Measurements from ENCODE around the gene RPGRIP1. TPM values are rescaled to one million over a fixed set of nuclear protein-coding genes. Genes with fewer than 3 reads are reported as not detected.
"Not testable (repeated sequence)": the region's sequence is repeated elsewhere in the genome, so short reads cannot be mapped to it uniquely, and the experiment has no call there.

RPGRIP1 gene
- total RNA-seq, result 0.80 TPM
- long read RNA-seq, partial matches to known transcripts, result 0 of 3 reads
- long read RNA-seq, other reads (novel, unspliced or antisense), result 3 of 3 reads

DNA sequence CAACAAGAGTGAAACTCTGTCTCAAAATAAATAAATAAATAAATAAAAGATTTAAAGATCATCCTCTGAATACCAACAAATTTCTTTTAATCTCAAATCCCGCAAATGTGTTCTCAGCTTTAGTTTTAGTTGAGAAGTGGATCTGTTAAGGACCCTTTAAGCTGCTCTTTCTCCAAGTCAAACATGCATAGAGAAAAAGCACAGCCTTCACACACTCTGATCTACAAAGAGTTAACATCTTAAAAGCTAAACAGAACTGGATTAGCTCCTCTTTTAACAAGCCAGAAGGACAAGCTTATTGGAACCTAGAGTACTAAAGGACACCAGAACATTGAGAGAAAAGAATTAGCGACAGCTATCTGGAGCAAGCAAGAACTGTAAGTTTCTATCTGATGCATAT, at the start of gene RPGRIP1:
Gene RPGRIP1, plus strand, starts transcription at position 301 of the 400 bp plus-strand sequence. CDS start 7,894 bp downstream, outside the sequence.
- DNase-seq (ENCODE audit: low spot score), result no peak

DNA sequence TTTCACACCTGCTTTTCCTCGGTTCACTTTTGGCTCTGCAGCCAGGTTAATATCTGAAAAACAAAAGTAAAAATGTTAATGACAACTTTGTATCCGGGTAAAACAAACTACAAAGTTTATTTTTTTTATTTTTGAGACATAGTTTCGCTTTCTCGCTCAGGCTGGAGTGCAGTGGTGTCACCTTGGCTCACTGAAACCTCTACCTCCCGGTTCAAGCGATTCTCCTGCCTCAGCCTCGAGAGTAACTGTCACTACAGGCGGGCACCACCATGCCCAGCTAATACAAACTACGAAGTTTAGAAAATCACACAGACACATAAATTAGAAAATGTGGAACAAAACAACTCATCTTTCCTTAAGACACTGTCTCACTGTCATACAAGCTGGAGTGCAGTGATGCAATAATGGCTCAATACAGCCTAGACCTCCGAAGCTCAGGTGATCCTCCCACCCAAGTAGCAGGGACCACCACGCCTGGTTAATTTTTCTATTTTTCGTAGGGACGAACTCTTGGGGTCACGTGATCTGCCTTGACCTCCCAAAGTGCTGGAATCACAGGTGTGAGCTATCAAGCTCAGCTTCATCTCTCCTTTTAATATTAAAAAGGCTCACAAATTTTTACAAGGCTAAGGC, 48.7 kb upstream of the RPGRIP1 start:
- no peak for DNase-seq (ENCODE audit: low spot score)

DNA sequence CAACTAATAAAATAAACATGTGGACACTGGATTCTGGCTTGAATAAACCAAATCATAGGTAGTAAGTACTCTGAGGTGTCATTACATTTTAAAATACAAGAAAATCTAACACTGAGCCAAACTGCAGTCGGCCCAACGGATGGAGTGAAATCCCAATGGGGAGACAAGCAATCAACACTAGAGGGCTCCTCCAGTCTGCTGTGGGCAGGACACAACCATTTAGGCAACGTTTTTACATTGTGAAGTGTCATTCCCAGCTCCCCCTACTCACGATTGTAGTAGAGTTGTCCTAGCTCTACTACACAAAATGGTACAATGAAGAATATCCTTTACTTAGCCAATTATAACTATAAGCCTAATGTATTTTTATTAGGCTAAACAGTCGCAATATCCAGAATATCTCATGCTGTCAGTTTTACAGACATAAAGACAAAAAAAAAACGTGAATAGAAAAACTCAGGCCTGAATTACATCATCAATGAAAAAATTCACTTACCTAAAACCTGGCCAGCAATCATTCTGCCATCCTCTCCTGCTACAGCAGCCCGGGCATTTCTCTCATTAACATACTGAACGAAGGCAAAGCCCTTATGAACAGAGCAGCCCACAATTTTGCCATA, 46.3 kb upstream of the RPGRIP1 start:
- no peak for DNase-seq (ENCODE audit: low spot score)

DNA sequence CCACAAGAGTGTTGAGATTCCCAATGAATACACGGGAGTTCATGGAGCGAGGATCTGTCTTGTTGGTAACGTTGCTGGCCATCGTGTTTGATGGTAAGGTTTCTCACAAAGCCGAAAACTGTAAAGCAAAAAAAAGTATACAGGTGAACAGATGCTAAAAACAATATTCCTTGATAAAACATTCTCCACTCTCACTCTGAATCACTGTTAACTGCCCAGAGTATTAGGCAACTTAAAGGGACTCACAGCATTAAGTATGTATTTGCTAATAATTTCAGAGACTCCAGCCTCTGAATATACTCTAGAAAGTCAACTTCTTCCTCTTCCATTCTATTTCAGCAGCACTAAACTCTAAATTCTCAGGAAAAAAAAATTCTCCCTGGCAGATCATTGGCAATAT, 45.8 kb upstream of the RPGRIP1 start:
- no peak for DNase-seq (ENCODE audit: low spot score)

DNA sequence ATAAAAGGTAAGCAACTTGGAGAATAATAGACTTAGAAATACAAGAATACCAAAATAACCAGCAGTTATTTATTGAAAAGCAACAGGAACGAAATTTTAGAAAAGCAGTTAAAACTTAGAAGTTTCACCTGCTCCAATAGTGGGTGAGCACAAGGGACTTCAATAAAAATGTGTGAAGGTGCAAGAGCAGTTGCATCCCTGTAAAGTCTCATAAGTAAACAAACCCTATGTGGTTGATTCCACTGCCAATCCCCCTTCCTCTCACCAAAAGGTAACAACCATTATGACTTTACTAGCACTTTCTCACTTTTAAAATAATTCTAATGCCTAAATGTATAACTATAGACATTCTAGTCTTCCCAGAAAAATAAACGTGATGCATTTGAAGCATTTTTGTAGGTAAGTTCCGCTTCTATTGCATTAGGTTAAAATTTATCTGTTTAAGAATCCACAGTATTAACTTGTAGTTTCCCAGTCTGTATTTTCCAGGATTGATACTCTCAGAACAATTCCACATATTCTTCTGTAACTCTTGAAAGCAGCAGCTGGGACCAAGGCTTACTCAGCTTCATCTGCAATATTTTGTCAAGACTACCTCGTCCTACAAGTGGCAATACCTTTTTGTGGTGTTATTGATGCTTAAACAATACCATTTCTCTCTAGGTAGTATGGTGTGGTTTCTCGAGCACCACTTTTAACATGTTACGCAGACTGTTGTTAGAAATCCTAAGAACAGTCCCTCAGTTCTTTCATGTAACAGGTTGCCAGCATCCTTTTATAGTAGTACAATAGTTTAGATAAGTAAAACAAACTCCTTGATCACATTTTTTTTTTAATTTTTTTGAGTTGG, 42.7 kb upstream of the RPGRIP1 start:
- DNase-seq (ENCODE audit: low spot score), result no peak

DNA sequence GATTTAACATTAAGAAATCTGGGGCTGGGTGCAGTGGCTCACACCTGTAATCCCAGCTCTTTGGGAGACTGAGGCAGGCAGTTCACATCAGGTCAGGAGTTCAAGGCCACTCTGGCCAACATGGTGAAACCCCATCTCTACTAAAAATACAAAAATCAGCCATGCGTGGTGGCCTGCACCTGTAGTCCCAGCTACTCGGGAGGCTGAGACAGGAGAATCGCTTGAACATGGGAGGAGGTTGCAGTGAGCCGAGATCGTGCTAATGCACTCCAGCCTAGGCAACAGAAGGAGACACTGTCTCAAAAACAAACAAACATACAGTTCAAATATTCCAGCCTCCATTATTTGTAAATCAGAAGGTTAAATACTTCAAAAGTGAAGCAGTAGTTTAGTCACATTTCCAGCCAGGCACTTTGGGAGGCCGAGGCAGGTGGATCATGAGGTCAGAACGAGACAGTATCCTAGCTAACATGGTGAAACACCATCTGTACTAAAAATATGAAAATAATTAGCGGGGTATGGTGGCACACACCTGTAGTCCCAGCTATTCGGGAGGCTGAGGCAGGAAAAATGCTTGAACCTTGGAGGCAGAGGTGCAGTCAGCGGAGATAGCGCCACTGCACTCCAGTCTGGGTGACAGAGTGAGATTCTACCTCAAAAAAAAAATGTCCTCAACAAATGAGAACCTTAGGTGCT, 40.9 kb upstream of the RPGRIP1 start:
- DNase-seq (ENCODE audit: low spot score), result no peak

DNA sequence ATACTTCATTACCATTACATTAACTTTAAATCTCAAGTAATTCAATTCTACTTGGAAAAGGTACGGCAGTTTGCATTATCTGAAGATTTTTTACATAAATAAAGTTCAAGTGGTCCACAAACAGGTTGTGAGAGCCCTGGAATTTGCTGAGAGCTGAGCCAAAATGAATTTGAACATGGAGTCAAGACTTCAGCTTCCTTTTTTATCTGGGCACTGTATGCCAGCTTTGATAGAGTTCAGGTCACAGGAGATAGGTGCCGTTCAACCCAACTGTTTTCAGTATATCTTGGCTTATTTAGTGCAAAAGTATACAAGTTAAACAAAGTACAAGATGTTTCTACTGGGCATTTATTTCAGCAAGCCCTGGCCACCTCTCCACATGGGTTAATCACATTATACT, 39.5 kb upstream of the RPGRIP1 start:
- no peak for DNase-seq (ENCODE audit: low spot score)

DNA sequence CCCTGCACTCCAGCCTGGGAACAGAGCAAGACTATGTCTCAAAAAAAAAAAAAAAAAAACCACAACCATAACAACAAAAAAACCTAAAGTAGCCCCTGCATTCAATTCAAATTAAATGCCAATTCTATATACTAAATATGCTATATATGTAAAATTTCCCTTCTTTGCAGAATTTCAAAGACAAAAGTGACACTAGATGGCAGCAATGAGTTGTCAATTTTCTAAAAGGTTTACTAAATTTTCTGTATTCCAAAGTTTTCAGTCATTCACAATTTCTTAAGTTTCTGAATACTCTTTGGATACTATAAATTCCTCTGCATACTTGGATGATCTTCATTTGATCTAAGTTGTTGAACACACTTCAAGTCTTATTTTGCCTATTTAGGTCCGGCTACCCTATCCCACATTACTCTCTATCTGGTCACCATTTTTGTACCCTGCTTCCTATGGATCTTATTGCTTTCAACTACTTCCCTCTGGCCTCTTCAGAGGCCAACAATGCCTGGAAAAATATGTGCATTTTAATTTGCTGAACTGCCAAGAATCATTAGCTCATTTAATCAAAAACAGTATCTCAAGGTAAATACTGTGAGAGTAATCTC, 38.6 kb upstream of the RPGRIP1 start:
- no peak for DNase-seq (ENCODE audit: low spot score)

DNA sequence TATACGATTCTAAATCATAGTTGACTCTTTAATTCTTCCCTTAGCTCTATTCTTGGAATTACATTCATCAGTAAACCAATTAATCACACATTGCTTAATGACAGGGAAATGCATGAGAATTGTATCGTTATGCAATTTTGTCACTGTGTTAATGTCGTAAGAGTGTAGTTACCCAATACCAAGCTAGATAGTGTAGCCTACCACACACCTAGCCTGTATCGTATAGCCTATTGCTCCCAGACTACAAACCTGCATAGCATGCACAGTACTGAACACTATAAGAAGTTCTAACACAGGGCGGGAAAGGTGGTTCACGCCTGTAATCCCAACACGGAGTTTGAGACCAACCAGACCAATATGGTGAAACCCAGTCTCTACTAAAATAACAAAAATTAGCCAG, 35.3 kb upstream of the RPGRIP1 start:
- no peak for DNase-seq (ENCODE audit: low spot score)

DNA sequence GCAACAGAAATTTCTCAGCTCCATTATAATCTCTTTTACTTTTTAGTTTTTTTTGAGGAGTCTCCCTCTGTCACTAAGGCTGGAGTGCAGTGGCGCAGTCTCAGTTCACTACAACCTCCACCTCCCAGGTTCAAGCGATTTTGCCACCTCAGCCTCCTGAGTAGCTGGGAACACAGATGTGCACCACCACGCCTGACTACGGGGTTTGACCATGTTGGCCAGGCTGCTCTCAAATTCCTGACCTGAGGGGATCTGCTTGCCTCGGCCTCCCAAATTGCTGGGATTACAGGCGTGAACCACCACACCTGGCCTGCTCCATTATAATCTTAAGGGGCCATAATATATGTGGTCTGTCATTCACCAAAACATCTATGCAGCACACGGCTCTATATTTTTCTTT, 34.1 kb upstream of the RPGRIP1 start:
- DNase-seq (ENCODE audit: low spot score), result no peak

DNA sequence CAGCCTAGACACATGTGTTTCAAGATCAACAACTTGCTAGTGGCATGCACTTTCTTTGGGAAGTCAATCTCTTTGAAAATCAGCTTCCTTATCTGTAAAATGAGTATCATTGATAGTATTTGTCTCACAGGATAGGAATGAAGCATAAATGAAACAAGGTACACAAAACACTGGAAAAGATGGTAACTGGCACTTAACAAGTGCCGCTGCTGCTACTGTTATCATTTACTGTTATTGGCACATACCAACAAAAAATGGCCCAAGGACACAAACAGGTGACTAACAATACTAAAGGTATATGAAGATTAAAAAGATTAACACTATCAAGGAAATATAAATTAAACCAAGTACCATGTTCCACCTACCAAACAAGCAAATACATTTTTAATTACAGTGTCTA, 31.5 kb upstream of the RPGRIP1 start:
- no peak for DNase-seq (ENCODE audit: low spot score)

DNA sequence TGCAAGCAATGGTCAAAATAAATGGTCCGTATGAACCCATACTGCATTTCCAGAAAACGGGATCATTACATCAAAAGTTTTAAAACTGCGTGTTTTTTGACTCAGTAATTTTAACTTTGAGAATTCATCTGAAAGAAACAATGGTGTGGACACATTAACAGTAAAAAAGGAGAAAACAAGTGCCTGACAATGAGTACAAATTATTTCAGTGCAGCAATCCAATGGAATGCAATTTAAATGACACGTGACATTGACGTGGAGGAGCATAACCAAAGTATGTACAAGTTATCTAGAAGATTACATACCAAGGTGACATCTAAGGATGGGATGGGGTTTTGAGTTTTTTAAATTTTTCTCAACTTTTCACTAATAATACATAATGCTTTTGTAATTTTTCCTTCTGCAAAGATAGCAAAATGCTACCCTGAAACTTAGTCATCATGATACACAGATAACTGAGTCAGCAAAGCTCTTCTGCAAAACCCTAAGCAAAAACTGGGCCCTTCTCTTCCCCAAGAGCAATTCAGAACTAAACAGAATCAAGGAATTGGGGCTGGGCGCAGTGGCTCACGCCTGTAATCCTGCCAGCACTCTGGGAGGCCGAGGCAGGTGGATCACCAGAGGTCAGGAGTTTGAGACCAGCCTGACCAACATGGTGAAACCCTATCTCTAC, 31.0 kb upstream of the RPGRIP1 start:
- peak; percentile 59 for DNase-seq (ENCODE audit: low spot score)

DNA sequence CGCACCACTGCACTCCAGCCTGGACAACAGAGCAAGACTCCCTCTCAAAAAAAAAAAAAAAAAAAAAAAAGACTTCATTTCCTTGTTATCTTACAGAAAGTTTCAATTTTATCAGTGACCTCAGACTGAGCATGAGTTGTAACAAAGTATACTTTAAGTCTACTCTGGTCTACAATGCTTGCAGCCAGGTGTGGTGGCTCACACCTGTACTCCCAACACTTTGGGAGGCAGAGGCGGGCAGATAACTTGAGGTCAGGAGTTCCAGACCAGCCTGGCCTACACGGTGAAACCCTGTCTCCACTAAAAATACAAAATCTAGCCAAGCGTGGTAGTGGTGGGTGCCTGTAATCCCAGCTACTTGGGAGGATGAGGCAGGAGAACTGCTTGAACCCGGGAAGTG, 28.7 kb upstream of the RPGRIP1 start:
- DNase-seq (ENCODE audit: low spot score), result no peak

DNA sequence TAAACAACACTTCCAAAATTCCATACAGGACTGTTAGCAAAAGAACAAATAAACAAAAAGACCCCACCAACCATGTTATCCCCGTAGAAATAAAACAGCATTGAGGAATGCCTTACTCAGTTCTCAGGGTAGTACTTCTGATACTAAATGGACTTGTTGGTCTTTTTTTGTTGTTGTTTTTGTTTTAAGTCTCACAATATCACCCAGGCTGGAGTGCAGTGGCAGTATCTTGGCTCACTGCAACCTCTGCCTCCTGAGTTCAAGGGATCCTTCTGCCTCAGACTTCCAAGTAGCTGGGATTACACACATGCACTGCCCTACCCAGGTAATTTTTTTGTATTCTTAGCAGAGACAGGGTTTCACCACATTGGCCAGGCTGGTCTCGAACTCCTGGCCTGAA, 27.7 kb upstream of the RPGRIP1 start:
- no peak for DNase-seq (ENCODE audit: low spot score)

DNA sequence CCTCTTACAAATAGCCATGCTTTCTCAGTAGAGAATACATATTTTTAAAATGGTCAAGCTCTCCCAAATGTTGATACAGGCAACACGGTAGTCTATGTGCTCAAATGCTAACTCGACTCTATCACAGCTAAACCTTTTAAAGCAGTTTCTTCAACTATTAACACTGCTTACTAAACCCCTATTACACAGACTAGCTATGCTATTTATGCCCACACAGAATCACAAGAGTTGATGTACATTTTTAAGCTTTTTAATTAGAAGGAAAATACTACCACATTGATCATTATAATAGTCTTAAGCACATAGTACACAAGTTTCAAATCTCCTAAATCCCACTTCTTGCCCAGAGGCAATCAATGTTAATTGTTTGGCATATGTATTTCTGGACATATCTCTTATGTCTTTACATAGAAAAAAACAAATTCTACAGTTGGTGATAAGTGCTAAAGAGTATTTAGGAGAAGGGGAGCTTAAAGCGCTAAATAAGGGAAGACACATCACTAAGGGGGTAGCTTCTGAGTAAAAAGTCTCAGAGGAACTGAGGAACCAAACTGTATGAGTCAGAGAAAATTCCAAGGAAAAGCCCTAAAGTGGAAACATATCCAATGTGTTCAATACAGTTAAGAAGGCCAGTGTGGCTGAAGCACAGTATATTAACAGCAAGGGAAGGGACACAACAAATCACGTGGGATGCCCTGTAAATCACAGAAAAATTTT, 24.3 kb upstream of the RPGRIP1 start:
- no peak for DNase-seq (ENCODE audit: low spot score)

DNA sequence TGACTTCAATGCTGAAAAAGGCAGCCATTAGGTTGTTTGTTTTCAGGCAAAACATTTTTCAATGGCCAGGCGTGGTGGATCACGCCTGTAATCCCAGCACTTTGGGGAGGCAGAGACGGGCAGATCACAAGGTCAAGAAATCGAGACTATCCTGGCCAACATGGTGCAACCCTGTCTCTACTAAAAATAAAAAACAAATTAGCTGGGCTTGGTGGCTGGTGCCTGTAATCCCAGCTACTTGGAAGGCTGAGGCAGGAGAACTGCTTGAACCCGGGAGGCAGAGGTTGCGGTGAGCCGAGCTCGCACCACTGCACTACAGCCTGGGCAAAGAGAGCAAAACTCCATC, 23.8 kb upstream of the RPGRIP1 start:
- not testable (repeated sequence) for DNase-seq (ENCODE audit: low spot score)

DNA sequence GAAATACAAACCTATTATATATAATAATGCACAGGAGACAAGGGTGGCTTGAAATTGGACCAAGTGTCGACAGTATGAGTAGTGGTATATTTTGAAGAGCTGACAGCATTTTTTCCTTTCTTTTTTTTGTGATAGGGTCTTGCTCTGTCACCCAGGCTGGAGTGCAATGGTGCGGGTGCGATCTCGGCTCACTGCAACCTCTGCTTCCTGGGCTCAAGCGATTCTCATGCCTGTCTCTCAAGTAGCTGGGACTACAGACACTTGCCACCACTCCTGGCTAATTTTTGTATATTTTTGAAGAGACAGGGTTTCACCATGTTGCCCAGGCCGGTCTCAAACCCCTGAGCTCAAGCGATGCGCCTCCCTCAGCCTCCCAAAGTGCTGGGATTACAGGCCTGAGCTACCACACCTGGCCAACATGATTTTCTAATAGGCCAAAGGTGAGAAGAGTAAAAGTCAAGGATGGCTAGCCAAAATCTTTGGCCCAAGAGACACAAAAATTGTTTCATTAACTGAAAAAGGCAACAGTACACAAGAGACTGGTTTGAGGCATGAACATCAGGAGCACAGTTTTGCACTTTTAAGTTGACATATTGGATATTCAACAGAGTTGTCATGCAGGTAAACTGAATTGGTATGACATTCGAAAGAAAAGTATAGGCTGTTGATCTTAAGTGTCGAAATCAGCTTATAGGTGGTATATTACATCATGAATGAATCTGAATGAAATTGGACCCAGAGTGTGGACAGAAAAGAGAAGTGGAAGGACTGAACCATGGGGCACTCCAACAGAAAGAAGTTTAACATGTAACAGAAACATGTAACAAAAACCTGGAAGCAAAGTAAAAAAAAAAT, 23.1 kb upstream of the RPGRIP1 start:
- peak; percentile 59 for DNase-seq (ENCODE audit: low spot score)

DNA sequence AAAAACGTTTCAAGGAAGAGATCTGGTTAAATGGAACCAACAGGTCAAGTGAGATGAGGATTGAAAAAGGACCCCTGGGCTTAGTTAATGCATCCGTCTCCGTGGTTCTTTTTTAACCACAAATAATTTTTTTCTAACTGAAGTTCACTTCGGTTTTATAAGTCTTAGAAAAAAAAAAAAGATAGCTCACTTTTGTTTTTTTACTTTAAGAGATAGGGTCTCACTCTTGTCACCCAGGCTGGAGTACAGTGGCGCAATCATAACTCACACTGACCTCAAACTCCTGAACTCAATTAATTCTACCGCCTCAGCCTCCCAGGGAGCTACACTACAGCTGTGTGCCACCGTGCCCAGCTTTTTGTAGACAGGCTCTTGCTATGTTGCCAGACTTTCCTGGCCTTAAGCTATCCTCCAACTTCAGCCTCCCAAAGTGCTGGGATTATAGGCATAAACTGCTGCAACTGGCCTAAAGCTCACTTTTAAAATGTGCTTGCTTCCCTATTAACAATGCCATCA, 22.4 kb upstream of the RPGRIP1 start:
- no peak for DNase-seq (ENCODE audit: low spot score)
